HCT116 (cell line): ENCODE results near the gene EBLN2. TPM values are rescaled to one million over a fixed set of nuclear protein-coding genes. Genes with fewer than 3 reads are reported as not detected.

Experiments used
- ATAC-seq: fragments of 200-7000 bp; cut with Tn5 transposase; 2 replicates; pipeline ENCODE4 v1.9.1; 2020; ENCODE audit warnings: mild to moderate bottlenecking, moderate library complexity
- BruUV-seq: library from RNA; stranded (reverse); fragments of 400-500 nt; replicated peaks from 2 replicates; lab custom pipeline; 2021; lab: Mats Ljungman, UMichigan
- CTCF ChIA-PET: fragments of 300-600 bp; sonication (Branson Sonifier 250); formaldehyde crosslinking; loops from one replicate; lab custom pipeline; 2021; ENCODE audit warnings: antibody characterized with exemption; lab: Charles Lee
- POLR2A ChIA-PET: fragments of 300-600, 350-600 bp; sonication (Branson Sonifier 250); formaldehyde crosslinking; loops from one replicate; lab custom pipeline; 2021; ENCODE audit warnings: antibody characterized with exemption; lab: Charles Lee
- RAD21 ChIA-PET, 2 experiments: fragments of 300-600 bp; sonication (Branson Sonifier 250); formaldehyde crosslinking; loops; one replicate each; lab custom pipeline; 2023; ENCODE audit warnings: low total read pairs in 2 of 2; ENCODE audit not compliant: uncharacterized antibody in 2 of 2, unreplicated experiment in 2 of 2, low non-redundant PET in 1 of 2; lab: Charles Lee
- DNase-seq: peaks from one replicate; pipeline ENCODE4 v3.0.0-alpha.2; 2010; ENCODE audit warnings: low read depth, low spot score
- H2AFZ ChIP-seq: fragments of 200-600 bp; shearing (Covaris generic), sonication (generic); 2 replicates; pipeline ENCODE4 v1.6.1; 2017; ENCODE audit warnings: low read depth, mixed run types, mixed read lengths, antibody characterized with exemption, low read length; ENCODE audit not compliant: poor library complexity, severe bottlenecking
- H3K27ac ChIP-seq: 2 replicates; pipeline ENCODE4 v1.5.1; 2012; ENCODE audit warnings: low read depth, low read length
- H3K27me3 ChIP-seq: fragments of 200-600 bp; sonication (generic); 2 replicates; pipeline ENCODE4 v1.6.1; 2016; ENCODE audit warnings: mixed run types, low read length, mixed read lengths; ENCODE audit not compliant: insufficient read depth
- H3K36me3 ChIP-seq, 2 experiments: fragments of 200-500 bp in 1 of 2; fragments of 200-600 bp in 1 of 2; sonication (Bioruptor generic) in 1 of 2; sonication (generic) in 1 of 2; 2 replicates each; pipeline versions ENCODE4 v1.5.1 to v1.6.1; 2014 to 2016; ENCODE audit warnings: low read length in 2 of 2, inconsistent platforms in 1 of 2, mixed read lengths in 1 of 2, mixed run types in 1 of 2; ENCODE audit not compliant: insufficient read depth in 2 of 2, control insufficient read depth in 1 of 2
- H3K4me1 ChIP-seq, 2 experiments: fragments of 200-600 bp in 1 of 2; sonication (generic) in 1 of 2; 2 replicates each; pipeline versions ENCODE4 v1.5.1 to v1.6.1; 2012 to 2017; ENCODE audit warnings: low read length in 2 of 2, inconsistent platforms in 1 of 2, mild to moderate bottlenecking in 1 of 2, mixed read lengths in 1 of 2, mixed run types in 1 of 2, moderate library complexity in 1 of 2; ENCODE audit not compliant: insufficient read depth in 2 of 2, control insufficient read depth in 1 of 2
- H3K4me2 ChIP-seq: fragments of 200-600 bp; sonication (generic); 2 replicates; pipeline ENCODE4 v1.6.1; 2017; ENCODE audit warnings: mixed run types, low read length, mixed read lengths
- H3K4me3 ChIP-seq, 2 experiments: fragments of 200-600 bp in 1 of 2; sonication (generic) in 1 of 2; replicated peaks in 1 of 2; 2 replicates each; pipeline ENCODE4 v1.5.1; 2011 to 2016; ENCODE audit warnings: low read length in 2 of 2, control low read depth in 1 of 2, low read depth in 1 of 2, mild to moderate bottlenecking in 1 of 2, mixed read lengths in 1 of 2, mixed run types in 1 of 2
- H3K79me2 ChIP-seq: fragments of 200-600 bp; sonication (generic); 2 replicates; pipeline ENCODE4 v1.6.1; 2017; ENCODE audit warnings: mild to moderate bottlenecking, mixed run types, low read length, moderate library complexity, mixed read lengths; ENCODE audit not compliant: insufficient read depth
- H3K9ac ChIP-seq: fragments of 200-600 bp; sonication (generic); 2 replicates; pipeline ENCODE4 v1.6.1; 2016; ENCODE audit warnings: low read length, mixed read lengths
- H3K9me2 ChIP-seq: fragments of 200-600 bp; sonication (generic), shearing (Covaris generic); 2 replicates; pipeline ENCODE4 v1.6.1; 2017; ENCODE audit warnings: mixed run types, mild to moderate bottlenecking, moderate library complexity; ENCODE audit not compliant: insufficient read depth
- H3K9me3 ChIP-seq, 2 experiments: fragments of 200-500 bp in 1 of 2; fragments of 200-600 bp in 1 of 2; sonication (Bioruptor generic) in 1 of 2; sonication (generic) in 1 of 2; 2 replicates each; pipeline ENCODE4 v1.6.1; 2014 to 2017; ENCODE audit warnings: low read length in 2 of 2, mixed read lengths in 2 of 2, inconsistent platforms in 1 of 2, low read depth in 1 of 2, mild to moderate bottlenecking in 1 of 2, mixed run types in 1 of 2, moderate library complexity in 1 of 2; ENCODE audit not compliant: control insufficient read depth in 1 of 2, insufficient read depth in 1 of 2
- H4K20me1 ChIP-seq: fragments of 200-600 bp; sonication (generic), shearing (Covaris generic); 2 replicates; pipeline ENCODE4 v1.6.1; 2017; ENCODE audit warnings: mixed run types, mild to moderate bottlenecking, moderate library complexity; ENCODE audit not compliant: insufficient read depth
- CBX3 ChIP-seq: IDR thresholded peaks from 2 replicates; pipeline ENCODE4 v1.6.1; 2012; ENCODE audit warnings: low read depth
- CEBPB ChIP-seq: IDR thresholded peaks from 2 replicates; pipeline ENCODE4 v1.6.1; 2012; ENCODE audit warnings: low read depth
- EZH2 ChIP-seq: fragments of 200-600 bp; sonication (generic); IDR thresholded peaks from 2 replicates; pipeline ENCODE4 v1.6.1; 2017; ENCODE audit warnings: antibody characterized with exemption, mixed run types
- EZH2phosphoT487 ChIP-seq: fragments of 200-600 bp; IDR thresholded peaks from 2 replicates; pipeline ENCODE4 v1.6.1; 2018; ENCODE audit warnings: antibody characterized with exemption, borderline replicate concordance
- FOSL1 ChIP-seq: IDR thresholded peaks from 2 replicates; pipeline ENCODE4 v1.6.1; 2012; ENCODE audit warnings: low read depth
- JUND ChIP-seq: IDR thresholded peaks from 2 replicates; pipeline ENCODE4 v1.6.1; 2012
- POLR2AphosphoS5 ChIP-seq: IDR thresholded peaks from 2 replicates; pipeline ENCODE4 v1.6.1; 2011; ENCODE audit warnings: mild to moderate bottlenecking, low read depth, low read length, moderate library complexity
- RAD21 ChIP-seq: IDR thresholded peaks from 2 replicates; pipeline ENCODE4 v1.6.1; 2012; ENCODE audit warnings: low read depth, mild to moderate bottlenecking
- SIN3A ChIP-seq: IDR thresholded peaks from 2 replicates; pipeline ENCODE4 v1.6.1; 2012; ENCODE audit warnings: low read depth
- SP1 ChIP-seq: IDR thresholded peaks from 2 replicates; pipeline ENCODE4 v1.6.1; 2012; ENCODE audit warnings: low read depth
- SRF ChIP-seq: IDR thresholded peaks from 2 replicates; pipeline ENCODE4 v1.6.1; 2012; ENCODE audit warnings: low read depth
- YY1 ChIP-seq: IDR thresholded peaks from 2 replicates; pipeline ENCODE4 v1.6.1; 2011; ENCODE audit warnings: low read length, low read depth, moderate library complexity, mild to moderate bottlenecking; ENCODE audit not compliant: insufficient replicate concordance; ENCODE audit errors: extremely low read depth
- ZNF274 ChIP-seq: fragments of 200-500 bp; sonication (Bioruptor generic); IDR thresholded peaks from 2 replicates; pipeline ENCODE4 v1.6.1; 2014; ENCODE audit warnings: mild to moderate bottlenecking, low read depth, low read length, inconsistent platforms
- intact Hi-C: fragments of 100-400 bp; cut with micrococcal nuclease; formaldehyde crosslinking; loops from 2 replicates; pipeline ENCODE4 v1.10.0; 2022
- total RNA-seq: library from RNA; stranded (reverse); gene quantifications from one replicate; pipeline ENCODE4 v1.2.1, GENCODE V29; 2021; ENCODE audit not compliant: unreplicated experiment
- TF ChIP-seq, protein P1 (sequence below): IDR thresholded peaks from 2 replicates; pipeline ENCODE4 v1.6.1; 2012
- TF ChIP-seq, protein P2 (sequence below): IDR thresholded peaks from 2 replicates; pipeline ENCODE4 v1.6.1; 2011; ENCODE audit warnings: mild to moderate bottlenecking, low read length, moderate library complexity; ENCODE audit not compliant: insufficient replicate concordance; ENCODE audit errors: extremely low read depth

Gene EBLN2
- total RNA-seq, 1 experiment from 2014 or later, result 5.1 TPM

GRCh38 chr3:73072634-73073033 lies 11.2 kb downstream of the EBLN2 start:
- no TSS peak for BruUV-seq
- Histone ChIP-seq H3K79me2 (no peaks in the 10 kb centered on the region), H3K4me2 (no peak overlapping the region), H4K20me1 (no peaks in the 10 kb centered on the region), H3K9ac (no peak overlapping the region), H3K27ac (no peak overlapping the region), H3K9me2 (no peaks in the 10 kb centered on the region), H3K36me3 (no peaks in the 10 kb centered on the region), H3K4me1 (no peaks in the 10 kb centered on the region), H3K27me3 (no peaks in the 10 kb centered on the region), H2AFZ (no peak overlapping the region), H3K9me3 (no peaks in the 10 kb centered on the region), H3K4me3 (no peak overlapping the region)
- ChIA-PET POLR2A (no interaction called here), CTCF (interaction anchor here (0.7 kb wide), 1 partner anchor 17 kb away, joined by 3 read pairs; no protein-coding TSS in a partner anchor), RAD21 (interaction anchor here in 1 of 2 experiments (0.6 kb wide), 1 partner anchor 198 kb away, joined by 4 read pairs; no protein-coding TSS in a partner anchor)
- ATAC-seq, result no peak
- no peak for DNase-seq
- intact Hi-C loops, result no loop called here
- TF ChIP-seq CEBPB (no peak), ZNF274 (no peak), POLR2AphosphoS5 (no peak), JUND (no peak), RAD21 (no peak), SIN3A (no peak), YY1 (no peak), CBX3 (no peak), SP1 (no peak), EZH2phosphoT487 (no peak), SRF (no peak), EZH2 (no peak), FOSL1 (no peak)
- TF ChIP-seq, protein P1, sequence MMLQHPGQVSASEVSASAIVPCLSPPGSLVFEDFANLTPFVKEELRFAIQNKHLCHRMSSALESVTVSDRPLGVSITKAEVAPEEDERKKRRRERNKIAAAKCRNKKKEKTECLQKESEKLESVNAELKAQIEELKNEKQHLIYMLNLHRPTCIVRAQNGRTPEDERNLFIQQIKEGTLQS, result no peak
- TF ChIP-seq, protein P2, sequence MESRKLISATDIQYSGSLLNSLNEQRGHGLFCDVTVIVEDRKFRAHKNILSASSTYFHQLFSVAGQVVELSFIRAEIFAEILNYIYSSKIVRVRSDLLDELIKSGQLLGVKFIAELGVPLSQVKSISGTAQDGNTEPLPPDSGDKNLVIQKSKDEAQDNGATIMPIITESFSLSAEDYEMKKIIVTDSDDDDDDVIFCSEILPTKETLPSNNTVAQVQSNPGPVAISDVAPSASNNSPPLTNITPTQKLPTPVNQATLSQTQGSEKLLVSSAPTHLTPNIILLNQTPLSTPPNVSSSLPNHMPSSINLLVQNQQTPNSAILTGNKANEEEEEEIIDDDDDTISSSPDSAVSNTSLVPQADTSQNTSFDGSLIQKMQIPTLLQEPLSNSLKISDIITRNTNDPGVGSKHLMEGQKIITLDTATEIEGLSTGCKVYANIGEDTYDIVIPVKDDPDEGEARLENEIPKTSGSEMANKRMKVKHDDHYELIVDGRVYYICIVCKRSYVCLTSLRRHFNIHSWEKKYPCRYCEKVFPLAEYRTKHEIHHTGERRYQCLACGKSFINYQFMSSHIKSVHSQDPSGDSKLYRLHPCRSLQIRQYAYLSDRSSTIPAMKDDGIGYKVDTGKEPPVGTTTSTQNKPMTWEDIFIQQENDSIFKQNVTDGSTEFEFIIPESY, result no peak
